GM13976 (cell line): ENCODE measurements around the gene GPRIN3.
A peak's percentile ranks its signal among the peaks of the same experiment; 100 is the strongest.

ENCODE experiments used
- DNase-seq: peaks from one replicate; pipeline ENCODE4 v3.0.0; 2012; ENCODE audit warnings: low spot score
- CTCF ChIP-seq: IDR thresholded peaks from 2 replicates; pipeline ENCODE4 v1.5.1; 2012; ENCODE audit warnings: borderline replicate concordance, mild to moderate bottlenecking; ENCODE audit not compliant: insufficient read depth; ENCODE audit errors: extremely low read depth, missing control alignments, control extremely low read depth
- in situ Hi-C: fragments of 300-500 bp; cut with MboI; formaldehyde crosslinking; loops from one replicate; pipeline ENCODE4 v1.12.0; 2022; ENCODE audit warnings: low sequenced_read_pairs, mixed read lengths, inconsistent platforms; ENCODE audit not compliant: unreplicated experiment

Gene GPRIN3

GRCh38 chr4:89226665-89227574 lies 80.7 kb downstream of the GPRIN3 start:
- in situ Hi-C loops: loop anchor here (25.0 kb wide), 1 partner anchor 210 kb away; no protein-coding TSS in a partner anchor
- DNase-seq: peak; percentile 37
- TF ChIP-seq CTCF: peak; percentile 68

DNA sequence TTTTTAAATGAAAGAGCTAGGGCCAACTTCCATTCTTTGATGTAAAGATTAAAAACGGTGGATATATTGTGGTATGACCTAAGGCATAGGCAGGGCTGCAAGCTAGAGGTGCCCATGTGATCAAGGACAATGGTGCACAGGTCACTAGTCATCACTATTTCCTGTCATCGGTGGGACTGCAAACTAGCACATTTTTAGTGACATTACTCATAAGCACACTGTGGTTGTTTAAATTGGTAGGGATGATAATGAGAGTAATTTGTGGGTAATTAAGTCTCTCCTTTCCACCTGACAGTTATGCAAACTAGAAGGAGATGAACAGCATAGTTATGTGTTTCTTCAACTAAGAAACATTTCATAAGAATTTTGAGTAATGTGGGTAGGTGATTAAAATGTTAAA lies 85.4 kb downstream of the GPRIN3 start:
- DNase-seq: no peak
- in situ Hi-C loops: no loop called here
- no peak for TF ChIP-seq CTCF

DNA sequence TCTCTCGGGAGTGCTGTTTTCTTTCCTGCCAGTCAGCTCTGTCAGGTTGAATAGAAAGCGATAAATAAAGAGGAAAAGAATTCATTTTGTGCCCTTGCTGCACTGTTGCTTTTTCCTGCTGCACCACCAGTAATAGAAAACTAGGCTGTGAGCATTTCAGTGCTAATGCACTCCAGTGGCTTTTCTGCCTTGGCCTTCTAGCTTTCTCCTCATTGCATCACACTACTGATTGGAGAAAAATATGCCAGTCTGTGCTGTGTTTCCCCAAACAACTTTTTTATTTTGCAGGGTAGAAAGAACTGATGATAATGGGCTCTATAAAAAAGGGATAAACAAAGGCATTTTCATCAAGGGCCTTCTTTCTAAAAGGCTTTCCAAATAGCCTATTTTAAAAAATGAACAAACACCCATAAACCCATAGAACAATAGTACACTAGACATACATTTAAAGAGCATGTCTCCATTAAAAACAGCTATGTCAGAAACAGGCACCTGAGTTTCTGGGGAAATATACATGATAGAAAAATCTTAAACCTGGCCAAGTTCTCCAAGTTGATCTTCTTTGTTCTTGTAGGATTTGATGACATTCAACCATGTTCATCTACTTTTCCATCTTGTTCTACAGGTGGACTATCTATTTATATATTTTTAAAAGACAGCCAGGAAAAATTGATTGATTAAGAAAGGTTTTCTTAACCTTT lies 86.3 kb downstream of the GPRIN3 start:
- TF ChIP-seq CTCF: no peak
- DNase-seq: no peak
- in situ Hi-C loops: no loop called here

DNA sequence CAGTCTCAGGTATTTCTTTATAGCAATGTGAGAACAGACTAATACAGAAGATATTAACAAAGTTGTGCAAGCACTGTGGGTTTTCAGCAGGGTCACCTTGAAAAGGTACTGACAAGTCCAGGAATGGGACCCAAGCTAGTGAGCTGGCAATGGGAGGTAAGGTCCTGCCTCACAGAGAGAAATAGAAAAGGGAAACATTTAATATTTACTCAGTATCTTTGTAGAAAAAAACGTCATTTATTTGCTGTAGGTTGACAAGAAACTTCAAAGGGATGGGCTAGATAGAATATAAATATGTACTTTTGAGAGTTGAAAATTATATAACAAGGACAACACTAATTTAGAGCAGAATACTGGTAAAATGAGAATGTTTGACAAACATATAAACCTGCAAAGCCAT lies 89.0 kb downstream of the GPRIN3 start:
- no peak for DNase-seq
- TF ChIP-seq CTCF: no peak
- in situ Hi-C loops: no loop called here

- no peak for DNase-seq
- in situ Hi-C loops: no loop called here
- TF ChIP-seq CTCF: no peak
These were observed 90.0 kb downstream of the GPRIN3 start for GRCh38 chr4:89217604-89218003.

GRCh38 chr4:89216866-89217265 lies 90.7 kb downstream of the GPRIN3 start:
- no peak for DNase-seq
- in situ Hi-C loops: no loop called here
- no peak for TF ChIP-seq CTCF
